NCI-H187 (cell line): ENCODE data around the gene MYMK.

Experiments
- DNase-seq, 2 experiments: peaks; one replicate each; lab custom pipeline; 2025; lab: John Stamatoyannopoulos, UW

Gene MYMK

GRCh38 chr9:133505186-133505830 is 19.5 kb downstream of the MYMK start:
- no peak for DNase-seq

DNA sequence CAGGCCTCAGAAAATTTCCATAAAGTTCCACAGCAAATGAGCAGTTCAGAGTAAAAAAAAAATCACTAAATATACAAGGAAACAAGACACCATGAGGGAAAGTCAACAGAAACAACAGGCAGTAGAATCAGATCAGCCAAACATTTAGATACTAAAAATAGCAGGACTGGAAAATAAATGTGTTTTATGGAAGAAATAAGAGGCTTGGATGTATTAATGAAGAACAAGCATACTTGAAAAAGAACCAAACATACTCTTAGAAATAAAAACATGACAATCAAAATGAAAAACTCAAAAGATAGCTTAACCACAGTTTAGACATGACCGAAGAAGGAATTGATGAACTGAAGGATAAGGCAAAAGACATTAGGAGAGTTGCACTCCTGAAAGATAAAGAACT is 22.6 kb downstream of the MYMK start:
- no peak for DNase-seq

GRCh38 chr9:133499892-133500270 is 24.9 kb downstream of the MYMK start:
- DNase-seq: no peak

- no peak for DNase-seq
Measured at GRCh38 chr9:133499132-133499891, 25.4 kb downstream of the MYMK start.

GRCh38 chr9:133496861-133497842 is 27.6 kb downstream of the MYMK start:
- DNase-seq: no peak

GRCh38 chr9:133495327-133496293 is 29.1 kb downstream of the MYMK start:
- DNase-seq: no peak

- no peak for DNase-seq
Measured at GRCh38 chr9:133494636-133495326, 30.0 kb downstream of the MYMK start.

GRCh38 chr9:133493845-133494540 is 30.8 kb downstream of the MYMK start:
- no peak for DNase-seq

DNA sequence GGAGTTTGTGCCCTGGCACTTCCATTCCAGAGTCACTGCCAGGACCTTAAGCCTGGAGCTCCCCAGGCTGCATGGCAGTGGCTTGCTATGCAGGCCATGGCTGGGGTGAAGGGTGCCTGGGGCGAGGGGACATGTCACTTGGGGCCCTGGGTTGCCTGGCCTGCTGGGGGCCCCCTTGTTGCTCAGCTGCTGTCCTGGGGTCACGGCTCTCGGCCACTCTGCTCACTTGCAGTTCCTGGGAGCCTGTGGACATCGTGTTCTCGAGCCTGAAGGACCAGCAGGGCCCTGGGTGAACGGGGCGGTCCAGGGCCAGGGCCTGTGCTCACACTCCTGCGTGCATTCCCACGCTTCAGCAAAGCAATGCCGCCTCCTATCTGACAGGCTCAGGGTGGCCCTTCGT is 31.3 kb downstream of the MYMK start:
- DNase-seq: no peak

DNA sequence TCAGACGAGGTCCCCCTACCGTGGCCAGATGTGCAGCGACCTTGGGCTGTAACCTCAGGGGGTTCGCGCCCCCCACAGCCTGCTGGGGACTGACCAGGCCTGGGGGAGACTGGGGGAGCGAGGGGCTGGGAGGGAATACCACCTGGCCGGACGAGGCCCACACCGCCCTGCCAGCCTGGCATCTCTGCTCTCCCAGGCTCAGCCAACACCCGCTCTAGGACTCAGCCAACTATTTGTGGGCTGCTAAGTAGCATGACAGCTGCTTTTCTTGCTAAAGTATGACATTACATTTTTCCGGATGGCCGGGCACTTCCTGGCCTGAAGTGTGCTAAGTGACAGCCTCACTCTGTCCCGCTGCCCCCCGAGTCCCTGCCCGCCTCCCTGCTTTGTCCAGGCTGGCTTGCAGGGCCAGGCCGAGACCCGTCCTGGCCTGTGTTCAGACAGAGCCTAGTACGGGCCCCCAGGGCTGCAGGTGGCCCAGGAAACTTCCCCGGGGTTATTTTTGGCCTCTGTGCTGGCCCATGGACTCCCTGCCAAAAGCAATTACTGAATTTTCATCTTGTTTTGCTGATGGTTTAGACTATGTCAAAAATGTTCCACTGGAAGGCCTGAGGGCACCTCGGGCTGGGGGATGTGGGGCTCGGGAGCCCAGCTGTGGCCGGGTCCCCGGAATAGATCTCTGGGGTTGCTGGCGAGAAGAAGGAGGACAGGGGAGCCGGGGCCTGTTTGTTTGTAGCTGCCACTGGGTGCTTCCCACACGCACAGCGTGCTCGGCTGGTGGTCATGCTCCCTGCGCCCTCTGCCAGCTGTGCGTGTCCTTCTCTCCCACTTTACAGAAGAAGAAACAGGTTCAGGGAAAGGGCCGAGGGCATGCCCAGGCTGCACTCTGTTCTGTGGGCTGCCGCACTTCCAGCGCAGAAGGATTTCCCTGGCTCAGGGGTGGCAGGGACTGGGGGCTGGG is 32.4 kb downstream of the MYMK start:
- DNase-seq: no peak

DNA sequence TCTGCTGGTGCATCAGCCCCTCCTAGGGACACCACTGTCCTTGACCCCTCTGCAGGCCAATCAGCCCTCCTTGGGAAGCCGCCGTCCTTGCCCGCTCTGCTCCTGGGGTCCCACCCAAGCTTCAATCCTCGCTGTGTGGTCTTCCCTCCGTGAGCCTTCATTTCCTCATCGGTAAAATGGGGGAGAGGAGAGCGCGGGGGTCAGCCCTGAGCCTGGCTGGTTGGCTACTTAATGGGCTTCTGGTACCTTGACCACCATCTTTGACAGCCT is 33.2 kb downstream of the MYMK start:
- DNase-seq: no peak

DNA sequence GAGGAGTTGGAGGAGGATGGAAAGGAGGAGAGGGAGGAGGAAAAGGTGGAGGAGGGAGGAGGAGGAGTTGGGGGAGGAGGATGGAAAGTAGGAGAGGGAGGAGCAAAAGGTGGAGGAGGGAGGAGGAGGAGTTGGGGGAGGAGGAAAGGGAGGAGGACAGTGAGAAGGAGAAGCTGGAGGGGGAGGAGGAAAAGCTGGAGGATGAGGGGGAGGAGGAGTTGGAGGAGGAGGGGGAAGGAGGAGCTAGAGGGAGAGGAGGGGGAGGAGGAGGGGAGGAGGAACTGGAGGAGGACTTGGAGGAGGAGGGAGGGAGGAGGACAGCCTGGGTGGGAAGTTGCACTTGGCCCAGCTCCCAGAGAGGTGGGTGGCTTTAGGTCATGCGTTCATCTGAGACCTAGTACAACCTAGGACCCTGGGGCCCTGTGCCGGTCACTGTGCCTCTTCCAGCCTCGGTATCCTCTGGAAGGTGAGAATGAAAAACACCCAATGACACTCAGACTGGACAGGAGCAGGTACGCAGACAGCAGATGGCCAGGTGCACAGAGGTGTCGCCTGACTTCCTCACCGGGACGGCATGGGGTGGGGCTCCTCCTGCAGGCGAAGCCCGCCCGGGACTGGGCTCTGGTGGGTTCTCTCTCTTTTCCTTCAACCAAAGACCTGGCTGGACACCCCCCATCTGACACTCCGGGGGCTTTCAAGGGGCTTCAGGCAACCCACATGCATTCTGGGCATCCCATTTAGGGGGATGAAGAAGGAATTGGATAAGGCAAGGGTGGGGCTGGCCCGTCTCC is 33.7 kb downstream of the MYMK start:
- no peak for DNase-seq

GRCh38 chr9:133490201-133490681 is 34.5 kb downstream of the MYMK start:
- no peak for DNase-seq

GRCh38 chr9:133489253-133490190 is 35.2 kb downstream of the MYMK start:
- no peak for DNase-seq

DNA sequence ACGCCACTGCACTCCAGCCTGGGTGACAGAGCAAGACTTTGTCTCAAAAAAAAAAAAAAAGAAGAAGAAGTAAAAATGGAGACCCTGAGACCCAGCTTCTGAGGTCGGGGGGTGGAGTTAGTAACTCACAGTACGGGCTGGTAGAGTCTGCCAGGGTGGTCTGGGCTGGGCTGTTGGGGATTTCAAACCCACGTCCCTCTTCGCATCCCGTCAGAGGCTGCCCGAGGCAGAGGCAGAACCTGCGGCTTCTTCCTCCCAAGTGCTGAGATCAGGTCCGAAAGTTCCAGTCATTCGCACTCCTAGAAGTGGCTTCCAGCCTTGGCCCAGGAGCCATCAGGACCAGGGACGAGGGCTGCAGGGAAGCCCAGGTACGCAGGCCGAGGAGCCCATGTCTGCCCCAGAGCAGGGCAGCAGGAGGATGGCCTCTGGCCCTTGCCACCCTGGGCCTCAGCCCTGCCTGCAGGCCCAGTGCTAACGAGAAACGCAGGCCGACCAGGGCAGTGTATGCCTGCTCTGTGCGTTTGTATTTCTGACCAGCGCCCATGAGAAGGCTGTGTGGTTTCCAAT is 36.0 kb downstream of the MYMK start:
- DNase-seq: no peak

DNA sequence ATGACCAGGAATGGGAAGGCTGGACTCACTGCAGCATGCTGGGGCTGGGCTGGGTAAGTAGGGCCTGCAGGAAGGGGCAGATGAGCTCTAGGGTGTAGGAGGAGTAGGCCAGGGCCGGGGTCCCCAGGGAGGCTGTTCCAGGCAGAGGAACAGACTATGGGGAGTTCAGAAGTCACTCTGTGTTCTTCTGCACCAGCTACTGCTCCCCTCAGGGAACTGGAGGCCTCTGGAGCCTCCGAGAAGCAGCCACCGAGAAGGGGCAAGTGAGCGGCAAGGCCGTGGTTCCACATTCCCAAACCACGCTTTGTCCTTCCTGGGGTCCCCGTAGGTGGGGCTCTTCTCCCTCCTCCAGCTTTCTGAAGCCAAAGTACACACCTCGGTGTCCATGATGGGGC is 37.4 kb downstream of the MYMK start:
- DNase-seq: no peak
